GM21367 (cell line): Measurements from ENCODE around the gene PNKP.
A peak's percentile ranks its signal among the peaks of the same experiment; 100 is the strongest.
"Not testable (repeated sequence)": the region's sequence is repeated elsewhere in the genome, so short reads cannot be mapped to it uniquely, and the experiment has no call there.

Experiments
- ATAC-seq: cut with Tn5 transposase; IDR thresholded peaks from one replicate; pipeline ENCODE4 v1.9.1; 2021; ENCODE audit not compliant: unreplicated experiment

Gene PNKP

GRCh38 chr19:49824662-49825061 is 42.7 kb downstream of the PNKP start:
- no peak for ATAC-seq

- no peak for ATAC-seq
Observed at GRCh38 chr19:49823472-49823871, 43.9 kb downstream of the PNKP start.

DNA sequence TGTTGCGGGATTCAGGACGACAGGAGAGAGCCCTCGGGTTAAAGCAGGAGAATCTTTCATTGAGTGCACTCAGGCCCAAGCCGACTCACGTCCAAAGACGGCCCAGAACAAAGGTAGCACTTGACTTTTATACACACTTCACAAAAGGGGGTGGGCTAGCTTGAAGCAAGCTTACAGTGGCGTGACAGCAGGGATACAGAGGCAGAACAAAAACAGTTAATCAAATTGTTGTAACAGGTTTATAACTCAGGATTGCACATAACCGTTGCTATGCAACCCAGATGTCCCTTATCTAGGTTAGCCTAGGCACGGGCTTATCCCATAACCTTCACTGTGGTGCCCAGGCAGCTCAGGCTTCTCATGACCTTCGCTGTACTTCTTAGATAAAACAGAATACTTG is 47.3 kb downstream of the PNKP start:
- ATAC-seq: no peak

DNA sequence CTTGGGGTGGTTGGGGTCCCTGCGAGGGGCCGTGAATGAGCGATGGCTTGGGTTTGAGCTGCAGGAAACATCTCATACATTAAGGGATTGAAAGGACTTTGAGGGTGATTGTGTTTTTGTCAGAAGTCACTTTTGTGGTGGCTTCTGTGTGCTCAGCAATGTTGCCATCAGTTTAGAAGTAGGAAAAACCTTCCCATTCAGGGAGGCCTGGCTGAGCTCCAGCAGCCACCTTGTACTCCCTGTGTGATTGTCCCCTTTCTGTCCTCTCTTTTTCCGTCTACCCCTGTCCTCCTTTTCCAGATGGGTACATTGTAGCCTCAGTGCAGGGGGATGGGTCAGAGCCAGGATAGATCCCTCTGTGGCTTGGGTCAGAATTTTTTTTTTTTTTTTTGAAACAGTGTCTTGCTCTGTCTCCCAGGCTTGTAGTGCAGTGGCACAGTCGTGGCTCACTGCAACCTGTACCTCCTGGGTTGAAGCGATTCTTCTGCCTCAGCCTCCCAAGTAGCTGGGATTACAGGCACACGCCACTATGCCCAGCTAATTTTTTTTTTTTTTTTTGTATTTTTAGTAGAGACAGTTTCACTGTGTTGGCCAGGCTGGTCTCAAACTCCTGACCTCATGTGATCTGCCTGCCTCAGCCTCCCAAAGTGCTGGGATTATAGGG is 47.8 kb downstream of the PNKP start:
- not testable (repeated sequence) for ATAC-seq

DNA sequence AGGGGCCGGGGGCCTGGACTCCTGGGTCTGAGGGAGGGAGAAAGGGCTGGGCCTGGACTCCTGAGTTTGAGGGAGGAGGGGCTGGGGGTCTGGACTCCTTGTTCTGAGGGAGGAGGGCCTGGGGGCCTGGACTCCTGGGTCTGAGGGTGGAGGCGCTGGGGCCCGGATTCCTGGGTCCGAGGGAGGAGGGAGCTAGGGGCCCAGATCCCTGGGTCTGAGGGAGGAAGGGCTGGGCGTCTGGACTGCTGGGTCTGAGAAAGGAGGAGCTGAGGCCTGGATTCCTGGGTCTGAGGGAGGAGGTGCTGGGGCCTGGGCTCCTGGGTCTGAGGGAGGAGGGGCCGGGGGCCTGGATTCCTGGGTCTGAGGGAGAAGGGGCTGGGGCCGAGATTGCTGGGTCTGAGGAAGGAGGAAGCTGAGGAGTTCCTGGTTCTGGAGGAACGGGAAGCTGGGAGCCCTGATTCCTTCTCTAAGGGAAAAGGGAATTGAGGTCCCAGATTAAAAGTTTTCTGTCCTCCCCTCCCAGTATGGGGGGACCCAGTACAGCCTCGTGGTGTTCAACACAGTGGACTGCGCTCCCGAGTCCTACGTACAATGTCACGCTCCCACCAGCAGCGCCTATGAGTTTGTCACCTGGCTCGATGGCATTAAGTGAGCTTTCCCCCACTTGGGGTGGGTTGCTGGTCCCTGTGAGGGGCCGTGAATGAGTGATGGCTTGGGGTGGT is 48.6 kb downstream of the PNKP start:
- no peak for ATAC-seq

- ATAC-seq: peak; percentile 58
Observed at GRCh38 chr19:49817964-49818648, 49.3 kb downstream of the PNKP start, which contains the start of gene MED25. Gene MED25, plus strand, starts transcription at chr19:49818289. Its CDS starts 53 bp downstream, at chr19:49818342.

GRCh38 chr19:49816590-49816989 is 50.8 kb downstream of the PNKP start:
- no peak for ATAC-seq

GRCh38 chr19:49814010-49814409 is 53.4 kb downstream of the PNKP start:
- ATAC-seq: no peak

- ATAC-seq: peak; percentile 33
Observed at GRCh38 chr19:49812997-49813861, 54.1 kb downstream of the PNKP start, which contains the start of gene FUZ. Gene FUZ, minus strand, starts transcription at chr19:49813292. Its CDS starts 186 bp downstream, at chr19:49813106.

DNA sequence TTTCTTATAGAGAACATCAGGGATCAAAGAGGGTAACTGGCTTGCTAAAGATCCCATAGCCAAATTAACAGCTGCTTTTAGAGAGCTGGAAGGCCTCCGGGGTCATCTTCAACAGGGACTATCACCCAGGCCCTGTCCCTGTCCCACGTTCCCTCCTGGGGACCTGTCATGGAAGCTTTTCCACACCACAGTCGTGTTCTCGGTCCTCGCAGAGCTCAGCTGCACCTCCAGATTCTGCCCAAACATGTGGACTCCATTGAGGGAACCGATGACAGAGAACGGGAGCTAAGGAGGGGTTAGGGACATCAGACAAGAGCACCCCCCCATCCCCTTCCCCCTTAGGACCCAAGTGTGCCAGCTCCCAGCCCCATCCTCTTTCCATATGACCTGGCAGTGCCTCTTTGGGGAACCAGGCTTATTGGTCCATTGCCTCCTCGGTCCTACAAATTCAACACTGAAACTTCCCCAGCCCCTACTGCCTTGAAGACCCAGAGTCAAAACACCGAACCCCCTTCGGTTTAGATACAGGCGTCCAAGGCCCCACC is 54.9 kb downstream of the PNKP start:
- no peak for ATAC-seq

DNA sequence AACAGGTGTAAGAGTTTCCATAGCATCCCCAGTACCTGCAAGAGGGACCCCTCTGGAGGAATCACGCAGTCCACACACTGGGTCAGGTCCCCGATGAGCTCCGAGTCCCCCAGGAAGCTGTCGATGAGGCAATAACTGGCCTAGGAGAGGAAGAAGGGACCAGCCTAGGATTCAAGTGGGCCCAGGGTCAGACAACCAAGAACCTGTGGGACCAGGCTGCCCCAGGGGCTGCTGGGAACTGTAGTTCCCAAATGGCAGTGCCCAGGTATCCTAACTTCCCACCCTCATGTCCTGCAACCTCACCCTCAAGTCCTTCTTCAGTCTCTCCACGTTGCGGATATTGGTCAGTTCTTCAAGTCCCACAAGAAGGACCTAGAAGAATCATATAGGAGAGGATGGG is 56.0 kb downstream of the PNKP start:
- ATAC-seq: no peak
